Midbrain (tissue), 1 donor: Measurements from ENCODE around the gene APLP2.

ENCODE experiments used
- DNase-seq: peaks from one replicate; lab custom pipeline; 2025; lab: John Stamatoyannopoulos, UW

Gene APLP2

DNA sequence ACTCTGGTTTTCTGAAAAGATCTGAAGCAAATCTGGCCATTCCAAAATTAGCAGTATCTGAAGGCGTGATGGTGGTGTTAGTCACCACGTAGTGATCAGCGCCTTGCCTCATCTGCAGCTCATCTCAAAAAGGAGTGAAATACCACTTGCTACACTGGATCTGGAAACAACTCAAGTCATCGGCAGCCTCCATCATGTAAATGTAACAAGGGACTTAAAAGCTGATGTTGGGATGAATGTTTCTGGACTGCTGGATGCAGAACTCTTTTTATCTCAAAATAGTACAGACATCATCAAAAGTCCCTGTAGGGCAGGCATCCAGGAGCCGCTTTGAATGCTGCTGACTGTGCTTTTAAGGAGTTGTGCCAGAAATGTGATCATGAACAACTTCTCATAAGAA lies 14.1 kb upstream of the APLP2 start:
- no peak for DNase-seq

GRCh38 chr11:130061017-130061416 lies 8.7 kb upstream of the APLP2 start:
- no peak for DNase-seq

DNA sequence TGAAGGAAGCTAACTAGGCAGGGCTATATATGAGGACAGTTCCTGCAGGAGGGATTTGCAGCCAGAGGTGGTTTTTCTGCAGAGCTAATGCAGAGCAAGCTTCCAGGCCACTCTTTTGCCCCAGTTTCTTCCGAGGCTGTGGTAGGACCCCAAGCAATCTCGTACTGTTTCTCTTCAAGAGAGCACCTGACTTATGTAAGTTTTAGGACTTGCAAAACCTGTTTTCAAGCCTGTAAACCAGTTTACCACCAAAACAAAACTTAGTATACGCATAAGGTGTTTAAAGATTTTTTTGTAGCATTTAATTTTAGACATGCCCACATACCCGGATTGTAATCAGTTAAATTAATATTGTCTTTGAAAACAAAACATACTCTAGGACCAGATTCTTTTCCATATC lies 7.7 kb upstream of the APLP2 start:
- DNase-seq, result no peak

- no peak for DNase-seq
These were observed 6.2 kb upstream of the APLP2 start for GRCh38 chr11:130063451-130063850.

DNA sequence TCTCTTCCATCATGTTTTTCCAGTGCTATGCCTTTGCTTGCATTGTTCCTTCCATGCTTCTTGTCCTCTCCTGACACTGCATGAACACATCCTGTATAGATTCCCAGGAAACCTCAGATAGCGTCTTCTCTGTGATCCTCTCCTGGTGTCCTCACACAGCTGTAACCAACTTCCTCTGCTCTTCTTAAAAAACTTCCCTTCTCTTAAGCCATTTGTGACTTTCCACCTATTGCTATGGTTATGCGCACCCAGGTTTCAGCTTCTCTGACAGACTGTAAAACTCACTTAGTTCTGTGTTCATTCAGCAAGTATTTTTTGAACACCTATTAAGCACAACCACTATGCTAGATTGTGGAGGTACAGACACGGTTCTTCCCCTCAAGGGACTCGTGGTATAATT lies 5.1 kb upstream of the APLP2 start:
- DNase-seq, result no peak

DNA sequence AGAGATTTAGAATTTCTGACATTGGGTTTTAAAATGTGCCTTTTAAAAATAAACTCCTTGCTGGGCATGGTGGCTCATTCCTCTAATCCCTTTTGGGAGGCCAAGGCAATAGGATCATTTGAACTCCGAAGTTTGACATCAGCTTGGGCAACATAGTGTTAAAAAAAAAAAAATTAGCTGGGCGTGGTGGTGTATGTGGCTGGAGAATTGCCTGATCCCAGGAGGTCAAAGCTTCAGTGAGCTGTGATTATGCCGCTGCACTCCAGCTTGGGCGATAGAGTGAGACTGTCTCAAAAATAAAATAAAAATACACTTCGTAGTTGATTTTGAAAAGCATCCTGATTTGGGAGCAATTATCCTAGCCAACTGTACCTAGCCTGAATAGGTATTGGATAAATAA lies 3.4 kb upstream of the APLP2 start:
- DNase-seq, result no peak

DNA sequence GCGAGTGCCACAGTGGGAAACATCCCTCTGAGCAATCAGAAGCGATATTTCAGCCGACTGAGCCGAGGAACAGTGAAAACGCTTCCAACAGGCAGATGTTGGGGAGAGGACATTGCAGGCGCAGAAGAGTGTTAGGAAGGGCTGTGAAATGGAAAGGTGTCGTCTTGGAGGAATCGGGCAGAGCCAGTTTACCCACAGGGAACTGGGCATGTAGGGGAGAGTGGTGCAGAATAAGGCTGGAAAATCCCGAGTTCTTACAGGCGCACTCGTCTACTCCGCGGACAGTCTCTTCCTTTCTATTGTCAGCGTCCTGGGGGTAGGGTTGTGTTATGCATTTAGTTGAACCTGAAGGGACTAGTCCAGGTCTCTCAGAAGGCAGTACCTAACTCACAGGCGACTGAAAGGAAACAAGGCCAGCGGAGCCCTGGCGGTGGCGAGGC lies 1.1 kb upstream of the APLP2 start:
- no peak for DNase-seq

DNA sequence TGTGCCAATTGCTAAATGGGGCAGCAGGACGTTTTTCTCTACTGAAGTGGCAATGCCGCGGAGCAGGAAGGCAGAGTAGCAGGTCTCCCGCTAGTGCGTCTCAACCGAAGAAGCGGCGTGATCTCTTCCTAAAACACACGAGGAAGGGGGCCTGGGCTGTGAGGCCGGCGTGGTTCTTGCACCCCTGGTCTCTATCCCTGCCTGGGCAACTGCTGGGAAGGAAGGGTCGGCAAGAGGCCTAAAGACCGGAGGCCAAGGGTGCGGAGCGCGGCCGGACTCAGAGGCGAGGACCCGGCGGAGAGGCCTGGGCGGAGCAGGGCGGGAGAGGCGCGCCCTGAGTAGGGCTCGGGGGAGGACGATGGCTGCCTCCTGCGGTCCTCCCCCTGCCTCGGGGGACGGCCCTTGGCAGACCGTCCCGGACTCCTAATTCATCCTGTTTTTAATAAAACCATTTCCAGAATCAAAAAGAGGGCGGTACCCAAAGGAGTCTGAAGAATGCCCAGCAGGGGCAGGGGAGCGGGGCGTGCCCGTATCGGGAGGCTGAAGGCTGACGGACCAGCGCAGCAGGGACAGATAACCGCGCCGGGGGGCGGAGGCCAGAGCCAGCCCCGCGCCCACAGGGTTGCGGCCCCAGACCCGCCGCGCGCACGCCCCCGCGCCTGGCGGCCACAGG lies 572 bp upstream of the APLP2 start:
- DNase-seq, result peak; percentile 83

DNA sequence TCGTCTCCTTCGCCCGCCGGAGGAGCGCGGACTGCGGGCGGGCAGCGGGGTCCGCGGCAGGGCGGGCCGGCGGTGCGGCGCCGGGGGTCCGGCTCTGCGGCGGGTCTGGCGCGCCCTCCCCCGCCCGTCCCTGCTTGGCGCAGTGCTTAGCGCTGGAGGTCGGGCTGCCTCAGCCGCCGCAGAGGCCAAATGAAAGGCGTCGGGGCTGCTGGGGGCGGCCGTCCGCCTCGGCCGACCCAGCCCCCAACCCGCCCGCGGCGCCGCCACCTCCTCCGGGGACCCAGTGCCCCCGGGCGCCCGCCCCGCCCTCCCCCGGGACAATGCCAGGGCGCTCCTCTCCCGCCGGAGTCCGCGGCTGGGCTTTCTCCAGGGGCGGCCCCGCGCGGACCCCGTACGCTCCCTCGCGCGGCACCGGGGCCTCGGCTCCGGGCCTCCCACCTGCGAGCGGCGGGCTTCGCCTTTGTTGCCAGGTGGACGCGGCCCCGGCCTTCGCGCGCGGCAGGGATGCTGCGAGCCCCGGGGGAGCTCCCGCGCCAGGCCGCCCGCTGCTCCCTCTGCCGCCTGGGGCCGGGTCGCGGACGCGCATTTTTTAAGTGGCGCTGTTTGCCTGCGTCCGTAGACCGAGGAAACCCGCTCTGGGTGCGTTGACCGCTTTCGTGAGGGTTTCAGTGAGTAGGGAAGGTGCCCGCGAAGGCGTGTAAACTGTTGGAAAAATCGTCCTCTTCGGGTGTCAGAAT lies 583 bp downstream of the APLP2 start:
- DNase-seq, result peak; percentile 28

GRCh38 chr11:130070846-130071200 lies 1.1 kb downstream of the APLP2 start:
- no peak for DNase-seq

- peak; percentile 41 for DNase-seq
These were observed 1.6 kb downstream of the APLP2 start for GRCh38 chr11:130071211-130071712.

- no peak for DNase-seq
These were observed 5.0 kb downstream of the APLP2 start for GRCh38 chr11:130074736-130075135.

GRCh38 chr11:130076778-130077481 lies 7.2 kb downstream of the APLP2 start:
- no peak for DNase-seq

DNA sequence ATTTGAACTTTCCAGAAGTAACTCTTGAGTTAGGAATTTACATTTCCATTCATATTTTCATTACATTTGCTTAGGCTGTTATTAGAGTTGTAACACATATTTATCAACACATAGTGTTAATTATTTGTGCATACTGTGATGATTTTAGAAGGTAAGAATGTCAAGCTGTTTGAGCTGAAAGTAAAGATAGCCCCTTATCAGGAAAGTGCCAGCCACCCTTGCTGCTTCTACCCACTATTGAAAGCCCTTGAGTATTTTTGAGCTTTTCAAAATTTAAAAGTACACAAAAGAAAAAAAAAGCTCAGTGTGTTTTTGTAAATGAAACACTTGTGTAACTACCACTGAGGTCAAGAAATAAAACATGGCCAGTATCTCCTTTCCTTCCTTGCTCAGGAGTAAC lies 8.0 kb downstream of the APLP2 start:
- DNase-seq, result no peak

GRCh38 chr11:130078080-130078479 lies 8.4 kb downstream of the APLP2 start:
- no peak for DNase-seq

GRCh38 chr11:130085671-130086290 lies 16.1 kb downstream of the APLP2 start:
- DNase-seq, result no peak

DNA sequence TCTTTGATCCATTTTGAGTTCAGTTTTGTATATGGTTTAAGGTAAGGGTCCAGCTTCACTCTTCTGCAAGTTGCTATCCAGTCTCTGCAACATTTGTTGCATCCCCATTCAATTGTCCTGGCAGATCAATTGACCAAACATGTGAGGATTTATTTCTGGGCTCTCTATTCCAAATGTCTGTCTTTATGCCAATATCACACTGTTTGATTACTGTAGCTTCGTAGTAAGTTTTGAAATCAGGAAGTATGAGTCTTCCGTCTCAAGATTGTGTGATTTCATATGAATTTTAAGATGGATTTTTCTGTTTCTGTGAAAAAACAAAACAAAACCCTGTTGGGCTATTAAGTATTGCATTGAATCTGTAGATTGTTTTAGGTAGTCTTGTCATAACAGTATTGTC lies 17.0 kb downstream of the APLP2 start:
- no peak for DNase-seq

GRCh38 chr11:130087294-130087926 lies 17.7 kb downstream of the APLP2 start:
- DNase-seq, result no peak

GRCh38 chr11:130088217-130088616 lies 18.5 kb downstream of the APLP2 start:
- DNase-seq, result no peak

DNA sequence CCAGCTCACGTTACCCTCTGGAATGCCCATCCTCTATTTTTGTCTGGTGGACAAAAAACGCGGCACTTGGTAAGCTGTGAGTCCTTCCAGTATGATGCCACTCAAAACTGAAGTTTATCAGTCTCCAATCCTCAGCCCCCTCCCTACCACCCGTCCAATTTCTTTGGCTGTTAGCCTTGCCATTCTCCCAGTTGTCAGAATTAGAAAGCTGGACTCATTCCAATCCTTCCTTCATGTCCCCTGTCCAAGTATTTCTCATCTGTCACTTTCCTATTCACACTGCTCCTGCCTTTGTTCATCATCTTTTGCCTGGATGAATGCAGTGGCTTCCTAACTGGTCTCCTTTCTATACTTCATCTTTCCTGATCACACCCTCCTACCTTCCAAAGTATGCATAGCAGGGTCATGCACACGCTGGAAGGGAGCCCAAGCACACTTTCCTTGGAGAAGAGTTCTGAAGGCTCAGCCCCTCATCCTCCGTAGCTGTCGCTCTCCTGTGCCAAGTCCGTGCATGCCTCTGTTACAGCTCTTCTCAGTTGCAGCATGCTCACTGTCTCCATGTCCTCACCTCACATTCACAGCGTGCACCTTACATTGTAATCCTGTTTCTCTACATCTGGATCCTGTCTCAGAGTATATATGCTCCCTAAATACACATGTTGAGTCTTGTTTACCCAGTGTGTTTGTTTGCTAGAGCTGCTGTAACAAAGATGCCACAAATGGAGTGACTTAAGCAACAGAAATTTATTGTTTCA lies 19.4 kb downstream of the APLP2 start:
- DNase-seq, result no peak

DNA sequence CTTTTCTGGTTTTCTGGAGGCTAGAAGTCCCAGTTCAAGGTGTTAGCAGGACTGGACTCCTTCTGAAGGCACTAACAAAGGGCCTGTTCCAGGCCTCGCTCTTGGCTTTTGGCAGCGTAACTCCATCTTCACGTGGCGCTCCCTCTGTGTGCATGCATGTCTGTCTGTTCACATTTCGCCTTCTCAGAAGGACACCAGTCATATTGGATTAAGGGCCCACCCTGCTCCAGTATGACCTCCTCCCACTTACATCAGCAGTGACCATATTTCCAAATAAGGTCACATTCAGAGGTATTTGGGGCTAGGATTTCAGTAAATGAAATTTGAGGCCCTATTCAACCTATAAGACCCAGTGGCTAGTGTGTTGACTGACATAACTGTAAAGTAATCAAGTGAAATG lies 20.0 kb downstream of the APLP2 start:
- DNase-seq, result no peak
